K562 (cell line): ENCODE results near the gene IRS2.

Experiments used
- ASH1L ChIP-seq: fragments of 450-650 bp; IDR thresholded peaks from 2 replicates; pipeline ENCODE4 v1.6.1; 2018; ENCODE audit warnings: borderline replicate concordance, mild to moderate bottlenecking, low read depth; ENCODE audit not compliant: partially characterized antibody
- EP300 ChIP-seq: IDR thresholded peaks from 2 replicates; pipeline ENCODE4 v1.6.1; 2012; ENCODE audit warnings: low read length, improper control_type of control experiment
- ESRRA ChIP-seq: fragments of 450-650 bp; IDR thresholded peaks from 2 replicates; pipeline ENCODE4 v1.6.1; 2014; ENCODE audit warnings: low read depth, mild to moderate bottlenecking, moderate library complexity, borderline replicate concordance
- ESRRB ChIP-seq: fragments of 250-450 bp; sonication (Bioruptor Pico); IDR thresholded peaks from 2 replicates; pipeline ENCODE4 v1.5.0; 2020; ENCODE audit warnings: mild to moderate bottlenecking, moderate library complexity, borderline replicate concordance
- GABPA ChIP-seq: fragments of 200-800 bp; sonication (Bioruptor generic); conservative IDR thresholded peaks from 2 replicates; pipeline ENCODE4 v1.6.1; 2016; ENCODE audit warnings: low read depth, missing genetic modification characterization, missing compliant biosample characterization
- MAZ ChIP-seq, 2 experiments: fragments of 450-650 bp in 1 of 2; sonication (generic) in 1 of 2; formaldehyde crosslinking; IDR thresholded peaks in 1 of 2; conservative IDR thresholded peaks in 1 of 2; 2 replicates each; pipeline versions ENCODE4 v1.4.0 to v1.5.0; 2020; ENCODE audit warnings: mild to moderate bottlenecking in 1 of 2, missing genetic modification reagents in 1 of 2
- MEF2D ChIP-seq: conservative IDR thresholded peaks from 2 replicates; pipeline ENCODE4 v1.6.1; 2016; ENCODE audit warnings: low read depth, missing genetic modification characterization, missing compliant biosample characterization
- POLR2A ChIP-seq: fragments of 450-650 bp; conservative IDR thresholded peaks from 2 replicates; pipeline ENCODE4 v1.6.1; 2016
- POLR2AphosphoS5 ChIP-seq: IDR thresholded peaks from 2 replicates; pipeline ENCODE4 v1.6.1; 2011; ENCODE audit warnings: mild to moderate bottlenecking, low read depth, low read length, moderate library complexity; ENCODE audit not compliant: control insufficient read depth, insufficient read depth
- SMC3 ChIP-seq: conservative IDR thresholded peaks from 2 replicates; pipeline ENCODE4 v1.6.1; 2011; ENCODE audit warnings: low read depth, low read length, improper control_type of control experiment; ENCODE audit not compliant: insufficient read depth
- SP1 ChIP-seq: sonication (generic); formaldehyde crosslinking; IDR thresholded peaks from 2 replicates; pipeline ENCODE4 v1.8.1; 2022; ENCODE audit warnings: mild to moderate bottlenecking, missing genetic modification reagents
- U2AF2 ChIP-seq: fragments of 200-400 bp; formaldehyde crosslinking; optimal IDR thresholded peaks from 2 replicates; pipeline ENCODE3; 2017; ENCODE audit warnings: low read depth, mild to moderate bottlenecking, low read length
- ZNF644 ChIP-seq: fragments of 200-800 bp; sonication (Bioruptor generic); IDR thresholded peaks from 2 replicates; pipeline ENCODE4 v1.6.1; 2016; ENCODE audit warnings: low read depth, missing genetic modification characterization, missing compliant biosample characterization
- TF ChIP-seq, protein P1 (sequence below): fragments of 450-650 bp; formaldehyde crosslinking; IDR thresholded peaks from 2 replicates; pipeline ENCODE4 v1.4.0; 2020; ENCODE audit warnings: mild to moderate bottlenecking, mixed read lengths

GRCh38 chr13:109807345-109807744, 21.0 kb upstream of the IRS2 start:
- TF ChIP-seq ZNF644 (tag) (no peak), SMC3 (no peak), EP300 (no peak), POLR2AphosphoS5 (no peak), ASH1L (no peak), U2AF2 (no peak), GABPA (tag) (no peak), MEF2D (tag) (no peak), SP1 (CRISPR knock-in tag) (no peak), MAZ (CRISPR knock-in tag; conservative IDR thresholded peaks at IDR 0.05 in 1 of 2, IDR thresholded peaks at IDR 0.05 in 1 of 2) (no peak), ESRRA (no peak), POLR2A (no peak), ESRRB (CRISPR knock-in tag) (no peak)
- TF ChIP-seq, protein P1, sequence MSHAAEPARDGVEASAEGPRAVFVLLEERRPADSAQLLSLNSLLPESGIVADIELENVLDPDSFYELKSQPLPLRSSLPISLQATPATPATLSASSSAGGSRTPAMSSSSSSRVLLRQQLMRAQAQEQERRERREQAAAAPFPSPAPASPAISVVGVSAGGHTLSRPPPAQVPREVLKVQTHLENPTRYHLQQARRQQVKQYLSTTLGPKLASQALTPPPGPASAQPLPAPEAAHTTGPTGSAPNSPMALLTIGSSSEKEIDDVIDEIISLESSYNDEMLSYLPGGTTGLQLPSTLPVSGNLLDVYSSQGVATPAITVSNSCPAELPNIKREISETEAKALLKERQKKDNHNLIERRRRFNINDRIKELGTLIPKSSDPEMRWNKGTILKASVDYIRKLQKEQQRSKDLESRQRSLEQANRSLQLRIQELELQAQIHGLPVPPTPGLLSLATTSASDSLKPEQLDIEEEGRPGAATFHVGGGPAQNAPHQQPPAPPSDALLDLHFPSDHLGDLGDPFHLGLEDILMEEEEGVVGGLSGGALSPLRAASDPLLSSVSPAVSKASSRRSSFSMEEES, result no peak
